ENCODE results near the gene PRR23E.

DNA sequence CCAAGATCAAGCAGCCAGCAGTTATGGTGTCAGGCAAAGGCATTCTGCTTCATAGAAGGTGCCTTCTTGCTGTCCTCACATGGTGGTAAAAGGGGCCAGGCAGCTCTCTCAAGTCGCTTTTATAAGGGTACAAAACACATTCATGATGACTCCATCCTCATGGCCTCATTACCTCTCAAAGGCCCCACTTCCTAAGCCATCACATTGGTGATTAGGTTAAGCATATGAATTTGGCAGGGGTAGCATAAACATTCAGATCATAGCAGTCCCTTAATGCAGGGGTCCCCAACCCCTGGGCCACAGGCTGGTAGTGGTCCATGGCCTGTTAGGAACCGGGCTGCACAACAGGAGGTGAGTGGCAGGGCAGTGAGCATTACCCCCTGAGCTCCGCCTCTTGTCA lies 42.8 kb downstream of the PRR23E start:
- TF ChIP-seq CTCF (IDR thresholded peaks at IDR 0.05) = no peak
- TF ChIP-seq POLR2A (IDR thresholded peaks at IDR 0.05) = no peak
